Activated naive CD8-positive, alpha-beta T cell treated with anti-CD3 and anti-CD28 coated beads, Interleukin-2, amount 50 U/mL, for 24 hours (primary cell): ENCODE measurements around the gene SMCO4.
"Not testable (repeated sequence)": the region's sequence is repeated elsewhere in the genome, so short reads cannot be mapped to it uniquely, and the experiment has no call there.

ENCODE experiments used
- ATAC-seq: fragments of 150-1000 bp; cut with Tn5 transposase; one replicate; pipeline ENCODE4 v1.10.0; 2021
- DNase-seq: peaks from one replicate; pipeline ENCODE4 v3.0.0; 2021
- H3K27ac Mint-ChIP-seq: one replicate; pipeline ENCODE4 v1.8.0; 2021; ENCODE audit warnings: mild to moderate bottlenecking, mixed read lengths
- H3K27me3 Mint-ChIP-seq: one replicate; pipeline ENCODE4 v1.8.0; 2021; ENCODE audit warnings: mixed read lengths
- H3K36me3 Mint-ChIP-seq: one replicate; pipeline ENCODE4 v1.8.0; 2021; ENCODE audit warnings: low read depth, mixed read lengths
- H3K4me1 Mint-ChIP-seq: one replicate; pipeline ENCODE4 v1.8.0; 2021; ENCODE audit warnings: mixed read lengths
- H3K4me3 Mint-ChIP-seq: one replicate; pipeline ENCODE4 v1.8.0; 2021; ENCODE audit warnings: mild to moderate bottlenecking, moderate library complexity, mixed read lengths
- H3K9me3 Mint-ChIP-seq: one replicate; pipeline ENCODE4 v1.8.0; 2021; ENCODE audit warnings: mixed read lengths

The SMCO4 gene

GRCh38 chr11:93543292-93543977 lies at the start of gene SMCO4:
Gene SMCO4 (minus strand): TSS chr11:93543391. CDS start chr11:93479189, 64,202 bp downstream.
- peak within 1 kb of the TSS; percentile 59 for H3K27ac Mint-ChIP-seq
- ATAC-seq (peak; percentile 85), DNase-seq (peak; percentile 76)
- H3K36me3 Mint-ChIP-seq: no peaks in the 10 kb centered on the region
- H3K9me3 Mint-ChIP-seq: no peaks in the 10 kb centered on the region
- peaks cover 13% of the 10 kb centered on the region for H3K4me1 Mint-ChIP-seq
- H3K4me3 Mint-ChIP-seq: peak within 1 kb of the TSS; percentile 82
- peaks cover 21% of the 10 kb centered on the region for H3K27me3 Mint-ChIP-seq

- H3K36me3 Mint-ChIP-seq: no peaks in the 10 kb centered on the region
- no peak overlapping the region for H3K27ac Mint-ChIP-seq
- no peak for ATAC-seq
- peaks cover 13% of the 10 kb centered on the region for H3K27me3 Mint-ChIP-seq
- no peaks in the 10 kb centered on the region for H3K4me1 Mint-ChIP-seq
- H3K9me3 Mint-ChIP-seq: no peaks in the 10 kb centered on the region
- H3K4me3 Mint-ChIP-seq: no peak overlapping the region
- no peak for DNase-seq
Observed at GRCh38 chr11:93591247-93591898, 48.2 kb upstream of the SMCO4 start.

- Mint-ChIP-seq H3K9me3 (no peaks in the 10 kb centered on the region), H3K27ac (no peak overlapping the region), H3K27me3 (peaks cover 13% of the 10 kb centered on the region), H3K4me3 (no peak overlapping the region), H3K4me1 (no peaks in the 10 kb centered on the region), H3K36me3 (no peaks in the 10 kb centered on the region)
- no peak for DNase-seq
- no peak for ATAC-seq
Observed at GRCh38 chr11:93589347-93589746, 46.2 kb upstream of the SMCO4 start.

- ATAC-seq (no peak), DNase-seq (no peak)
- H3K27me3 Mint-ChIP-seq: peaks cover 13% of the 10 kb centered on the region
- no peak overlapping the region for H3K4me3 Mint-ChIP-seq
- no peaks in the 10 kb centered on the region for H3K9me3 Mint-ChIP-seq
- no peaks in the 10 kb centered on the region for H3K4me1 Mint-ChIP-seq
- no peaks in the 10 kb centered on the region for H3K36me3 Mint-ChIP-seq
- no peak overlapping the region for H3K27ac Mint-ChIP-seq
Observed at GRCh38 chr11:93587858-93588581, 44.8 kb upstream of the SMCO4 start.

- ATAC-seq, H3K4me1 Mint-ChIP-seq, H3K4me3 Mint-ChIP-seq, H3K9me3 Mint-ChIP-seq, DNase-seq, H3K36me3 Mint-ChIP-seq, H3K27ac Mint-ChIP-seq: not testable (repeated sequence)
- peaks cover 17% of the 10 kb centered on the region for H3K27me3 Mint-ChIP-seq
Observed at GRCh38 chr11:93587425-93587824, 44.2 kb upstream of the SMCO4 start.

GRCh38 chr11:93585758-93586157 lies 42.6 kb upstream of the SMCO4 start:
- ATAC-seq: no peak
- H3K27me3 Mint-ChIP-seq: peaks cover 17% of the 10 kb centered on the region
- H3K36me3 Mint-ChIP-seq: no peaks in the 10 kb centered on the region
- H3K4me3 Mint-ChIP-seq: no peak overlapping the region
- H3K4me1 Mint-ChIP-seq: no peaks in the 10 kb centered on the region
- no peaks in the 10 kb centered on the region for H3K9me3 Mint-ChIP-seq
- DNase-seq: no peak
- no peak overlapping the region for H3K27ac Mint-ChIP-seq

GRCh38 chr11:93583490-93583889 lies 40.3 kb upstream of the SMCO4 start:
- Mint-ChIP-seq H3K27ac (no peak overlapping the region), H3K27me3 (peaks cover 13% of the 10 kb centered on the region), H3K36me3 (no peaks in the 10 kb centered on the region), H3K9me3 (no peaks in the 10 kb centered on the region), H3K4me1 (no peaks in the 10 kb centered on the region), H3K4me3 (no peak overlapping the region)
- ATAC-seq: no peak
- no peak for DNase-seq

- H3K4me1 Mint-ChIP-seq: no peaks in the 10 kb centered on the region
- ATAC-seq (no peak), DNase-seq (no peak)
- no peak overlapping the region for H3K27ac Mint-ChIP-seq
- H3K27me3 Mint-ChIP-seq: peaks cover 6% of the 10 kb centered on the region
- H3K9me3 Mint-ChIP-seq: no peaks in the 10 kb centered on the region
- H3K4me3 Mint-ChIP-seq: no peak overlapping the region
- H3K36me3 Mint-ChIP-seq: no peaks in the 10 kb centered on the region
Observed at GRCh38 chr11:93579187-93579751, 36.1 kb upstream of the SMCO4 start.

GRCh38 chr11:93577286-93577685 lies 34.1 kb upstream of the SMCO4 start:
- no peak for ATAC-seq
- Mint-ChIP-seq H3K4me1 (no peaks in the 10 kb centered on the region), H3K27ac (no peak overlapping the region), H3K9me3 (no peaks in the 10 kb centered on the region), H3K27me3 (peaks cover 2% of the 10 kb centered on the region), H3K4me3 (no peak overlapping the region), H3K36me3 (no peaks in the 10 kb centered on the region)
- no peak for DNase-seq

- not testable (repeated sequence) for ATAC-seq, H3K27me3 Mint-ChIP-seq, DNase-seq, H3K27ac Mint-ChIP-seq, H3K4me1 Mint-ChIP-seq, H3K4me3 Mint-ChIP-seq, H3K36me3 Mint-ChIP-seq, H3K9me3 Mint-ChIP-seq
Observed at GRCh38 chr11:93576870-93577269, 33.7 kb upstream of the SMCO4 start.

- H3K27ac Mint-ChIP-seq: no peak overlapping the region
- no peaks in the 10 kb centered on the region for H3K9me3 Mint-ChIP-seq
- no peak overlapping the region for H3K4me3 Mint-ChIP-seq
- no peaks in the 10 kb centered on the region for H3K36me3 Mint-ChIP-seq
- DNase-seq: no peak
- no peaks in the 10 kb centered on the region for H3K4me1 Mint-ChIP-seq
- peaks cover 2% of the 10 kb centered on the region for H3K27me3 Mint-ChIP-seq
- ATAC-seq: no peak
Observed at GRCh38 chr11:93574638-93575220, 31.5 kb upstream of the SMCO4 start.

- ATAC-seq: no peak
- Mint-ChIP-seq H3K36me3 (no peaks in the 10 kb centered on the region), H3K27ac (no peak overlapping the region), H3K9me3 (no peaks in the 10 kb centered on the region), H3K27me3 (peaks cover under 1% of the 10 kb centered on the region), H3K4me1 (no peaks in the 10 kb centered on the region), H3K4me3 (no peak overlapping the region)
- no peak for DNase-seq
Observed at GRCh38 chr11:93573184-93573583, 30.0 kb upstream of the SMCO4 start.

GRCh38 chr11:93572621-93573020 lies 29.4 kb upstream of the SMCO4 start:
- Mint-ChIP-seq H3K27me3 (no peaks in the 10 kb centered on the region), H3K4me1 (no peaks in the 10 kb centered on the region), H3K4me3 (no peak overlapping the region), H3K27ac (no peak overlapping the region), H3K9me3 (no peaks in the 10 kb centered on the region), H3K36me3 (no peaks in the 10 kb centered on the region)
- DNase-seq (no peak), ATAC-seq (no peak)

- no peak overlapping the region for H3K4me3 Mint-ChIP-seq
- no peak for DNase-seq
- H3K36me3 Mint-ChIP-seq: no peaks in the 10 kb centered on the region
- no peaks in the 10 kb centered on the region for H3K9me3 Mint-ChIP-seq
- no peaks in the 10 kb centered on the region for H3K27me3 Mint-ChIP-seq
- H3K4me1 Mint-ChIP-seq: no peaks in the 10 kb centered on the region
- H3K27ac Mint-ChIP-seq: no peak overlapping the region
- ATAC-seq: no peak
Observed at GRCh38 chr11:93572171-93572570, 29.0 kb upstream of the SMCO4 start.
